SJSA1 (cell line): ENCODE results near the gene HMX1. TPM values are rescaled to one million over a fixed set of nuclear protein-coding genes. Genes with fewer than 3 reads are reported as not detected.
A peak's percentile ranks its signal among the peaks of the same experiment; 100 is the strongest.

Experiments used
- DNase-seq, 2 experiments: peaks; one replicate each; pipeline ENCODE4 v3.0.0-alpha.2; 2015 to 2020; ENCODE audit warnings: low spot score in 2 of 2, low read depth in 1 of 2
- H3K27ac ChIP-seq: fragments of 250-450 bp; sonication (Bioruptor Pico); 2 replicates; pipeline ENCODE4 v1.5.1; 2020; ENCODE audit warnings: mild to moderate bottlenecking, moderate library complexity
- H3K27me3 ChIP-seq: fragments of 250-450 bp; sonication (Bioruptor Pico); replicated peaks from 2 replicates; pipeline ENCODE4 v1.5.1; 2020; ENCODE audit warnings: mild to moderate bottlenecking, moderate library complexity
- H3K36me3 ChIP-seq: fragments of 250-450 bp; sonication (Bioruptor Pico); 2 replicates; pipeline ENCODE4 v1.5.1; 2020; ENCODE audit warnings: mild to moderate bottlenecking
- H3K4me1 ChIP-seq: fragments of 250-450 bp; sonication (Bioruptor Pico); replicated peaks from 2 replicates; pipeline ENCODE4 v1.6.1; 2021; ENCODE audit warnings: mild to moderate bottlenecking
- H3K4me3 ChIP-seq: fragments of 250-450 bp; sonication (Bioruptor Pico); 2 replicates; pipeline ENCODE4 v1.5.1; 2020; ENCODE audit warnings: mild to moderate bottlenecking
- H3K9me3 ChIP-seq: fragments of 250-450 bp; sonication (Bioruptor Pico); replicated peaks from 2 replicates; pipeline ENCODE4 v1.5.1; 2020; ENCODE audit warnings: mild to moderate bottlenecking
- total RNA-seq: library from RNA; depleted of rRNA; stranded (reverse); fragments of >200 nt; shearing (Covaris generic); gene quantifications from 2 replicates; pipeline ENCODE4 v1.2.3, GENCODE V29; 2014; rRNA removed

HMX1 gene
- 0.63 TPM in 1 of 2 replicates, not detected in the other for total RNA-seq

DNA sequence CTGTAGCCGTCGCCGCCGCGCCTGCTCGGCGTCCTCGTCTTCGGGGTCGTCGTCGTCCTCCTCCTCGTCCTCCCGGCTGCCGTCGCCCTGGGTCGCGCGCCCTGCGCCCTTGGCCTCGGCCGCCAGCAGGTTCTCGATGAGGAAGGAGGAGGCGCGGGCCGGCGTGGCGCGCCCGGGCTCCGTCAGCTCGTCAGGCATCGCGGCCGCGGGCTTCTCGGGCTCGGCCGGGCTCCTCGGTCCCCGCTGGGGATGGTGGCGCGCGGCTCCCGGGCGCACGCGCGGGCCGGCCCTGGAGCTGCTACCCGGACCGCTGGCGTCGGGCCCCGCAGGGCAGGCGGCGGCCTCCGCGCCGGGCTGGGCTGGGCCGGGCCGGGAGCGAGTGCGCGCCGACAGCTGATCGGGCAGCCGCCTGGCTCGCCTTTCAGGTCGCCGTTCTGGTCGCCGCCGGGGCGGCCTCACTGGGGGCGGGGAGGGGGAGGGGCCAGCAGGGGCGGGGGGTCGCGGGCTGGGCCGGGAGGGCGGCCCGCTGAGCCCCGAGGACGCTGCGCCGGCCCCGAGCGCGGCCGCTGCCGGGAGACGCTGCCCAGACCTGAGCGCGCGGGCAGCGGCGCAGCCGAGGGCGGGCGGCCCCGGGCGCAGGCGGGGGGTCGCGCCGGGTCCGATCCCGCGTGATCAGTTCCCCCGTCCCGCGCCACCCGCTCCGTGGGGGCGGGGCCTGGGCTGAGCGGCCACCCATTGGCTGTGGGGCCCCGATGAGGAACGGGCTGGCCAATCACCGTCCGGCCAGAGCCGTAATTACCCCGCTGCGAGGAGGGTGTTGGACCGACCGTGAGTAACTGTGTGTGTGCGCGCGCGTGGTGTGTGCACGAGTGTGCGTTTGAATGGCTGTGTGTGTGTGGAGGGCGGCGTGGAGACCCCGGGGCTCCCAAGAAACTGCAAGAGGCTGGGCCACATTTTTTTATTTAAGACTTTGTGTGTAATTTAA, at the start of gene HMX1:
Gene HMX1, minus strand, starts transcription at position 423 of the 985 bp plus-strand sequence. Its CDS starts 225 bp downstream, at position 198.
- no peak within 1 kb of the TSS for H3K4me3 ChIP-seq

GRCh38 chr4:8920969-8921368, 49.3 kb upstream of the HMX1 start:
- no peaks in the 10 kb centered on the region for H3K4me1 ChIP-seq
- H3K4me3 ChIP-seq = no peak overlapping the region
- H3K27me3 ChIP-seq = no peaks in the 10 kb centered on the region
- no peaks in the 10 kb centered on the region for H3K36me3 ChIP-seq
- H3K9me3 ChIP-seq = no peaks in the 10 kb centered on the region
- no peak overlapping the region for H3K27ac ChIP-seq
- no peak for DNase-seq

More for the DNA sequence above, at the start of gene HMX1:
- H3K27me3 ChIP-seq = peaks cover 57% of the 10 kb centered on the region
- H3K36me3 ChIP-seq = no peaks in the 10 kb centered on the region
- DNase-seq = no peak
- no peak within 1 kb of the TSS for H3K27ac ChIP-seq
- H3K4me1 ChIP-seq = 0 out of 2 replicates have a peak, but pooled peaks cover 3% of the 10 kb centered on the region
- no peaks in the 10 kb centered on the region for H3K9me3 ChIP-seq

- Histone ChIP-seq H3K36me3 (no peaks in the 10 kb centered on the region), H3K9me3 (no peaks in the 10 kb centered on the region), H3K27ac (no peak overlapping the region), H3K27me3 (no peaks in the 10 kb centered on the region), H3K4me1 (no peaks in the 10 kb centered on the region), H3K4me3 (no peak overlapping the region)
- DNase-seq = peak in 1 of 2 experiments; percentile 13
Measured at GRCh38 chr4:8920289-8920965, 48.8 kb upstream of the HMX1 start.

GRCh38 chr4:8919651-8920288, 48.1 kb upstream of the HMX1 start:
- peak in 1 of 2 experiments; percentile 16 for DNase-seq
- Histone ChIP-seq H3K4me3 (no peak overlapping the region), H3K9me3 (no peaks in the 10 kb centered on the region), H3K27me3 (no peaks in the 10 kb centered on the region), H3K4me1 (no peaks in the 10 kb centered on the region), H3K27ac (no peak overlapping the region), H3K36me3 (no peaks in the 10 kb centered on the region)

DNA sequence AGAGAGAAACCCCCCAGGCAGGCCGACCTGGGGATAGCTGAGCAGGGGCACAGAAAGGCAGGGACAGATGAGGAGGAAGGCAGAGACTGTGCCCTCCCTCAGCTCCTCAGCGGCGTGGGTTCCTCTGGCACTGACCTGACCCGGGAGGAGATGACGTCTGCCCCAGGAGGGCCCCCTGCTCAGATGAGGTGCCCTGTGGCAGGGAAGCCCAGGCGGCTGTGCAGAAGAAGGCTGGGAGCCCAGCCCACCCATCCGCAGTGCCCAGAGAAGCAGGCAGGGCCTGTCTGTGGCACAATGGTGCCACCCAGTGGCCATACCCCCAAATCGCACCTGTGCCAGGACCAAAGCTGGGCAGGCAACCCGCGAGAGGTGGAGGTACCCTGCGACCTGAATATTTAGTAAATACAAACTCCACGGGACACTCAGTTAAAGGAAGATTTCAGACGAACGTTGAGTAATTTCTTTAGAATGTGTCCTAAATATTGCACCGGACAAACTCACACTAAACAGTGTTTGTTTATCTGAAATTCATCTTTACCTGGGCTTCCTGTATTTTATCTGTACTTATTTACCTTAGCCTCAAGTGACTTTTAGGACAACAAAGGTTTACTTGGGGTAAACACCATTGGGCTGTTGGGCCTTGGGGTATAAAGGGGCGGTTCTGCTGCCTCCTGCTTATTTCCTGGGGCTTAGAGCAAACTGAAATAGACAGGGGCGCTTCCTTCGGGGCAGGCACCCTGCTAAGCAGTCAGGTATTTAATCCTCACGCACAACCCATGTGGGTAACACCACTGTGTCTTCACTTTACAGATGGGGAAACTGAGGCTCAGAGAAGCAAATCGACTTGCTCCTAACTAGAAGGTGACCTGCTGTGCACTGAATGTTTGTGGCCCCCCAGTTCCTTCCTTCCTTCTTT, 46.5 kb upstream of the HMX1 start:
- DNase-seq = peak; percentile 42 to 53
- H3K36me3 ChIP-seq = no peaks in the 10 kb centered on the region
- H3K4me3 ChIP-seq = no peak overlapping the region
- no peaks in the 10 kb centered on the region for H3K27me3 ChIP-seq
- no peak overlapping the region for H3K27ac ChIP-seq
- H3K9me3 ChIP-seq = no peaks in the 10 kb centered on the region
- no peaks in the 10 kb centered on the region for H3K4me1 ChIP-seq

DNA sequence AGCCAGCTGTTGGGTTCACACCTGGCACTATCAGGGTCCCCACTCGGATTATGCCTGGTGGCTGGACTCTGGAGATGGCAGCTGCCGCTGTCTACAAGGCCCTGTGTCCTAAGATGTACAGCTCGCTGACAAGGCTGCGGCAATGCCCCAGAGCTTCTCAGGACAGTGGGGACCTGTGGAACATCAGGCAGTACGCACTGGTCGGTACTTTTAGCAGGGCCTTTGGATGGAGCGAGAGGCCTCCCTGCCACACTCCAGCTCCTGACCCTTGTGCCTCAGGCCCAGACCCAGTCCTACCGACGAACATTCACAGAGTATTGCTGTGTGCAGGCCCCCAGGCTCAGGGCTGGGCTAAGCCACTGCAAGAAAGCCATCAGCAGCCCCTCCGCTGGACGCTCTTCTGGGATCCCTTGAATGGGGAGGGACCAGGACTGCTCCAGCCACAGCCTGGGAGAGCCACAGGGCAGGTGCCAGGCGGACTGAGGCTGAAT, 45.7 kb upstream of the HMX1 start:
- no peaks in the 10 kb centered on the region for H3K36me3 ChIP-seq
- H3K9me3 ChIP-seq = no peaks in the 10 kb centered on the region
- peak in 1 of 2 experiments; percentile 8 for DNase-seq
- no peak overlapping the region for H3K27ac ChIP-seq
- H3K27me3 ChIP-seq = no peaks in the 10 kb centered on the region
- no peaks in the 10 kb centered on the region for H3K4me1 ChIP-seq
- no peak overlapping the region for H3K4me3 ChIP-seq

GRCh38 chr4:8916906-8917305, 45.3 kb upstream of the HMX1 start:
- Histone ChIP-seq H3K9me3 (no peaks in the 10 kb centered on the region), H3K27ac (no peak overlapping the region), H3K4me1 (no peaks in the 10 kb centered on the region), H3K4me3 (no peak overlapping the region), H3K27me3 (no peaks in the 10 kb centered on the region), H3K36me3 (no peaks in the 10 kb centered on the region)
- no peak for DNase-seq

GRCh38 chr4:8916351-8916885, 44.8 kb upstream of the HMX1 start:
- H3K27ac ChIP-seq = no peak overlapping the region
- H3K4me1 ChIP-seq = no peaks in the 10 kb centered on the region
- no peaks in the 10 kb centered on the region for H3K36me3 ChIP-seq
- no peak overlapping the region for H3K4me3 ChIP-seq
- no peaks in the 10 kb centered on the region for H3K27me3 ChIP-seq
- no peak for DNase-seq
- H3K9me3 ChIP-seq = no peaks in the 10 kb centered on the region

DNA sequence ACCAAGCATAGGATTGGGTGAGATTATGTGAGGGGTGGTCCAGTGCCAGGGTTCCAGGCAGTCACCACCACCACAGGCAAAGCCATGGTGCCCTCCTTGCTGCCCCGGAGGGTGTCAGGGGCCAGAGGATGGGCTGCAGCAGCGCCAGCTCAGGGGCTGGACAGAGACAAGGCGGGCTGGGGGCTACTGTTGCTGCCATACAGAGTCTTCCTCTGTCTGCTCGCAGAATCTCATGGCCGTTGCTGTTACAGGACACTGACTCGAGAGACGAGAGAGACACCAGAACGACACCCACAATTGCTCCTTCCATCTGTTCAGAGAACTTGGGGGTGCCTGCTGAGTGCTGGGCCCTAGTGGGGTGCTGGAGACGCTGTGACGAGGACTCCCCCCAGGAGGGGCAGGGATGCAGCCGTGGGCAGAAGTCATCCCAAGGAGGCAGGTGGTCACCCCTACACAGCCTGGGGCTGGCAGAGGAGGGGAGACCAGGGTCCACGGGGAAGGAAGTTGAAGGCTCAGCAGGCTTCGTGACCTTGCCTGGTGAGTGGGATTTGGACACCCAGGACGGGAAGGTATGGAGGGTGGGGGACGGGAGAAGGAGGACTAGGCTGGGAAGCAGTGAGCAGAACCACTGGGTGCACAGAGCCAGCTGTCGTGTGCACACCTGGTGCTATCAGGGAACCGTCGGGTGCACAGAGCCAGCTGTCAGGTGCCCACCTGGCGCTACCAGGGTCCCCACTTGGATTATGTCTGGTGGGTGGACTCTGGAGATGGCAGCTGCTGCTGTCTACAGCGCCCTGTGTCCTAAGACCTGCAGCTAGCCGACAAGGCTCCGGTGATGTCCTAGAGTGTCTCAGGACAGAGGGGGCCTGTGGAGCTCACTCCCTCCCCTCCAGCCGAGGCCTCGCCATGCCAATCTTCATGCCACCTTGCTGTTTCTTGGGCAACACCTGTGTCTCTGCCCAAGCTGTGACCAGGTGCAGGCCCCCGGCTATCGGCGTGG, 43.9 kb upstream of the HMX1 start:
- Histone ChIP-seq H3K36me3 (no peaks in the 10 kb centered on the region), H3K4me1 (no peaks in the 10 kb centered on the region), H3K9me3 (no peaks in the 10 kb centered on the region), H3K27ac (no peak overlapping the region), H3K27me3 (no peaks in the 10 kb centered on the region), H3K4me3 (no peak overlapping the region)
- peak in 1 of 2 experiments; percentile 27 for DNase-seq

DNA sequence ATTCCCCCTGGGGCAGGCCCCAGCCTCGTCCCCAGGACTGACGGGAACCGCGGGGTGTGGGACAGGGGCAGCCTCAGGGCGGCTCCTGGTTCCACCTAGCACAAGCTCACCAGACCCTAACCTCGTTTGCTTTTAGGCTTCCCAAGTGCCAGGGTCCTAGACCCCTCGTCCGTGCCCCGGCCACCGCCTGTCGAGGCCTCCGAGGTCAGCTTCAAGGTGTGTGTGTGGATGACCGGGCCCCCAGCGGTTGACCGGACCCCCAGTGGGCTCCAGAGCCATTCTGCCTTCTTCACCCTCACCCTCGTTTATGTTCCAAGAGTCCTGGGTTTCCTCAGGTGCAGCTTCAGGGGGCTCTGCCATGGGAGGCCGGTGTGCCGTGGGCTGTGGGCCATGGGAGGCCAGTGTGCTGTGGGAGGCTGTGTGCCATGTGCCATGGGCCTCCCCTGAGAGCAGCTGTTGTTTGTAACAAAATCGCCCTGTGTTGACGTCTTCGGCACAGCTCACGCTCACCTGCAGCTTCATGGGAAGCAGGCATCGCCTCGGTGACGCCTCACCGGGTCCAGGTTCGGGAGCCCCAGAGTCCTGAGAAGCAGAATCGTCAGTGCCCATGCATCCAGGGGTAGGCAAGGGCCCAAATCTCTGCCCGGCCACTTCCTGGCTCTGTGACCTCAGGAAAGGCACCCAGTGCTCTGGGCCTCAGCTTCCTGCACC, 43.0 kb upstream of the HMX1 start:
- Histone ChIP-seq H3K27me3 (no peaks in the 10 kb centered on the region), H3K36me3 (no peaks in the 10 kb centered on the region)
- no peak for DNase-seq

DNA sequence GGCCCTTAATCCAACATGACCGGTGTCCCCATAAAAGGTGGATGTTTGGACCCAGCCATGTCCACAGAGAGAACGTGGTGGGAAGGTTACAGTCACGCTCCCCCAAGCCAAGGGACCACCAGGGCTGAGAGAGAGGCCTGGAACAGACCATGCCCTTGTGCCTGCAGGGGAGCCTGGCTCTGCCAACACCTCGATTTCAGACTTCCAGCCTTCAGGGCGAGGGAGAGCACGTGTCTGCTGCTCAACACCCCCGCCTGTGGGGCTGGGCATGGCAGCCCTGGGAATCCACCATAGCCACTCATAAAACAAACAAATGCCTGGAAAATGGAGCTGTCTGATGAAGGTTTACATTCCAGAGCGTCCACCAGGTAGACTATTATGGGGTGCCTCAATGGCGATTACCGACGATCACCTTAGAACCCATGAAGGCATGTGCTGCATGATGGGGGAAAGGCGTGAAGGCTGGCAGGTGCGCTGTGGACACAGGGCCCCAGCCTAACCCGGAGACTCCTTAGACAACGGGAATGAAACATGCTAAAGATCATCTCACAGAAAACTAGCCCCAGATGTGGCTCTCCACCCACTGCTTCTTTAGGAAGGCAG, 42.3 kb upstream of the HMX1 start:
- H3K4me3 ChIP-seq = no peak overlapping the region
- peak in 1 of 2 experiments; percentile 8 for DNase-seq
- no peaks in the 10 kb centered on the region for H3K36me3 ChIP-seq
- no peaks in the 10 kb centered on the region for H3K4me1 ChIP-seq
- H3K27me3 ChIP-seq = no peaks in the 10 kb centered on the region
- no peak overlapping the region for H3K27ac ChIP-seq
- no peaks in the 10 kb centered on the region for H3K9me3 ChIP-seq

More for the DNA sequence above, 43.0 kb upstream of the HMX1 start:
- Histone ChIP-seq H3K9me3 (no peaks in the 10 kb centered on the region), H3K4me3 (no peak overlapping the region), H3K27ac (no peak overlapping the region), H3K4me1 (no peaks in the 10 kb centered on the region)
